Spleen (tissue), 11 donors: ENCODE results near the gene NCAPH2. TPM values are rescaled to one million over a fixed set of nuclear protein-coding genes. Genes with fewer than 3 reads are reported as not detected.
A peak's percentile ranks its signal among the peaks of the same experiment; 100 is the strongest.

Source experiments
- DNase-seq: peaks from one replicate; pipeline ENCODE4 v3.0.0-alpha.2; 2020
- H3K27ac ChIP-seq, 8 donors: fragments of 200-600 bp; sonication (generic) in 7 of 8; 1 replicate in 4 of 8; 2 replicates in 4 of 8; pipeline versions ENCODE4 v1.5.0 to v1.8.0; 2016 to 2021; ENCODE audit warnings: inconsistent platforms in 4 of 8, mild to moderate bottlenecking in 4 of 8, moderate library complexity in 1 of 8
- H3K27me3 ChIP-seq, 7 donors: fragments of 200-600 bp; sonication (generic) in 6 of 7; replicated peaks in 1 of 7; 1 replicate in 4 of 7; 2 replicates in 3 of 7; pipeline versions ENCODE4 v1.5.0 to v1.8.0; 2016 to 2021; ENCODE audit warnings: inconsistent platforms in 3 of 7, mild to moderate bottlenecking in 1 of 7
- H3K36me3 ChIP-seq, 6 donors: fragments of 200-600 bp; sonication (generic) in 5 of 6; 1 replicate in 4 of 6; 2 replicates in 2 of 6; pipeline versions ENCODE4 v1.5.0 to v1.8.0; 2016 to 2021; ENCODE audit warnings: inconsistent platforms in 2 of 6
- H3K4me1 ChIP-seq, 6 donors: fragments of 200-600 bp; sonication (generic) in 5 of 6; 1 replicate in 3 of 6; 2 replicates in 3 of 6; pipeline versions ENCODE4 v1.5.0 to v1.8.0; 2016 to 2021; ENCODE audit warnings: inconsistent platforms in 3 of 6
- H3K4me3 ChIP-seq, 8 donors: fragments of 200-600 bp; sonication (generic) in 7 of 8; 1 replicate in 4 of 8; 2 replicates in 4 of 8; pipeline versions ENCODE4 v1.5.0 to v1.8.0; 2016 to 2021; ENCODE audit warnings: inconsistent platforms in 4 of 8, mild to moderate bottlenecking in 4 of 8, moderate library complexity in 2 of 8
- H3K9me3 ChIP-seq, 8 donors: fragments of 200-600 bp; sonication (generic) in 7 of 8; 1 replicate in 4 of 8; 2 replicates in 4 of 8; pipeline versions ENCODE4 v1.5.0 to v1.8.0; 2016 to 2021; ENCODE audit warnings: inconsistent platforms in 4 of 8
- CTCF ChIP-seq, 11 experiments: fragments of 200-600 bp in 7 of 11; fragments of 450-650 bp in 4 of 11; sonication (generic) in 4 of 11; IDR thresholded peaks in 8 of 11; conservative IDR thresholded peaks in 3 of 11; 1 replicate in 7 of 11; 2 replicates in 4 of 11; pipeline versions ENCODE4 v1.4.0 to v1.8.0; 2016 to 2021; ENCODE audit warnings: antibody characterized with exemption in 11 of 11, inconsistent platforms in 4 of 11, mild to moderate bottlenecking in 1 of 11
- POLR2A ChIP-seq, 3 donors: fragments of 450-650 bp; IDR thresholded peaks; one replicate each; pipeline ENCODE4 v1.5.1; 2017; ENCODE audit warnings: antibody characterized with exemption in 3 of 3, mild to moderate bottlenecking in 1 of 3
- POLR2AphosphoS5 ChIP-seq, 3 donors: sonication (generic); formaldehyde crosslinking; IDR thresholded peaks; one replicate each; pipeline ENCODE4 v1.5.1; 2017; ENCODE audit warnings: antibody characterized with exemption in 3 of 3
- WGBS, 5 donors: extraction: QIAGEN DNeasy Blood & Tissue Kit in 3 of 5; methylation state at CpG; one replicate each; pipeline versions ENCODE4 v1.1.5 to v1.1.7; 2013 to 2018; 5-methylcytosine and 5-hydroxymethylcytosine counted together
- intact Hi-C: fragments of 100-400 bp; cut with DNase I; formaldehyde crosslinking; loops from one replicate; pipeline ENCODE4 v1.15.0; 2023; ENCODE audit warnings: low total_unique reads
- polyA plus RNA-seq, 3 donors: library from polyadenylated mRNA; stranded (reverse); fragments of 200-250 nt; gene quantifications; one replicate each; pipeline ENCODE4 v1.2.1, GENCODE V29; 2013
- total RNA-seq, 7 donors: library from RNA; depleted of rRNA in 3 of 7; stranded (reverse); fragments of >200 nt in 3 of 7; fragmentation: NEBNext Ultra II Directional in 4 of 7; extraction: Animal tissue kit (Norgen Biotek cat#: 25700) in 4 of 7; gene quantifications; one replicate each; pipeline versions ENCODE4 v1.1.0 to v1.2.1, GENCODE V29; 2016 to 2021
- donor health status: healthy with polysubstance abuse.
- donor health status: DM: no; HTN: no; CAD: no; lungs with moderate emphysema.
- donor health status: DM: no; HTN: no; CAD: no.
- donor health status: Bipolar disorder and iron deficiency.
- donor health status: healthy.
- donor health status: DM: no; HTN: no; CAD: no.
- donor health status: DM: yes; HTN: yes; CAD: no.

The NCAPH2 gene
- total and polyA plus RNA-seq, 10 donors, result 31.4 to 48.0 (median 37.1) TPM

GRCh38 chr22:50474710-50475651, 33.0 kb upstream of the NCAPH2 start, which contains the start of gene SBF1:
TSS of gene SBF1 (minus strand) at chr22:50475035. CDS start at chr22:50474840, 195 bp downstream.
- no peaks in the 10 kb centered on the region for H3K36me3 ChIP-seq
- peaks cover 0 to 11% (median 0%) of the 10 kb centered on the region in 7 donors for H3K27me3 ChIP-seq
- intact Hi-C loops, result loop anchor here (10.0 kb wide), 1 partner anchor 130 kb away; the partner anchor contains the start of gene PPP6R2
- H3K9me3 ChIP-seq, result no peaks in the 10 kb centered on the region
- 1 to 17% (median 3%) methylated on average over 8 to 97 of the region's 97 CpGs for WGBS, 5 donors
- H3K27ac ChIP-seq, result peak within 1 kb of the TSS; percentile 74 to 91 (median 84)
- peaks cover 43 to 52% (median 48%) of the 10 kb centered on the region in 6 donors for H3K4me1 ChIP-seq
- peak within 1 kb of the TSS; percentile 57 to 97 (median 80) for H3K4me3 ChIP-seq
- TF ChIP-seq CTCF (IDR thresholded peaks at IDR 0.05 in 8 of 11, conservative IDR thresholded peaks at IDR 0.05 in 3 of 11) (no peak), POLR2AphosphoS5 (IDR thresholded peaks at IDR 0.05) (peak; percentile 71 to 81 (median 75)), POLR2A (IDR thresholded peaks at IDR 0.05) (peak in 1 of 3 donors; percentile 54)
- DNase-seq, result peak; percentile 97

- Histone ChIP-seq H3K4me3 (peak overlapping the region in 6 of 8 donors; percentile 57 to 97 (median 86)), H3K27ac (peak overlapping the region in 4 of 8 donors; percentile 86 to 91 (median 90)), H3K9me3 (no peaks in the 10 kb centered on the region), H3K36me3 (no peaks in the 10 kb centered on the region), H3K27me3 (peaks cover 0 to 17% (median under 1%) of the 10 kb centered on the region in 7 donors), H3K4me1 (peaks cover 38 to 46% (median 42%) of the 10 kb centered on the region in 6 donors)
- TF ChIP-seq CTCF (IDR thresholded peaks at IDR 0.05 in 8 of 11, conservative IDR thresholded peaks at IDR 0.05 in 3 of 11) (no peak), POLR2A (IDR thresholded peaks at IDR 0.05) (no peak), POLR2AphosphoS5 (IDR thresholded peaks at IDR 0.05) (no peak)
- intact Hi-C loops, result loop anchor here (10.0 kb wide), 1 partner anchor 131 kb away; the partner anchor contains the start of gene PPP6R2
- WGBS, 5 donors, result 86 to 92% (median 90%) methylated on average over 6 of the region's 6 CpGs
- no peak for DNase-seq
These were observed 32.4 kb upstream of the NCAPH2 start for GRCh38 chr22:50475652-50476002.

- H3K4me1 ChIP-seq, result peaks cover 26 to 45% (median 40%) of the 10 kb centered on the region in 6 donors
- H3K36me3 ChIP-seq, result no peaks in the 10 kb centered on the region
- H3K4me3 ChIP-seq, result no peak overlapping the region
- no peaks in the 10 kb centered on the region for H3K9me3 ChIP-seq
- H3K27ac ChIP-seq, result no peak overlapping the region
- no peak for DNase-seq
- WGBS, 5 donors, result 70 to 84% (median 82%) methylated on average over 7 of the region's 7 CpGs
- H3K27me3 ChIP-seq, result peaks cover 0 to 30% (median 13%) of the 10 kb centered on the region in 7 donors
- no peak for TF ChIP-seq POLR2A (IDR thresholded peaks at IDR 0.05)
- no peak for TF ChIP-seq POLR2AphosphoS5 (IDR thresholded peaks at IDR 0.05)
- no peak for TF ChIP-seq CTCF (IDR thresholded peaks at IDR 0.05 in 8 of 11, conservative IDR thresholded peaks at IDR 0.05 in 3 of 11)
- intact Hi-C loops, result loop anchor here (10.0 kb wide), 1 partner anchor 132 kb away; the partner anchor contains the start of gene PPP6R2
These were observed 31.2 kb upstream of the NCAPH2 start for GRCh38 chr22:50476868-50477267.
